ENCODE results near the gene SORL1-AS1.

SORL1-AS1 gene

GRCh38 chr11:121450401-121450800 is 2.4 kb downstream of the SORL1-AS1 start:
- TF ChIP-seq CREB1 (IDR thresholded peaks at IDR 0.05; ENCODE audit: low read depth) = no peak
- TF ChIP-seq RAD21 (IDR thresholded peaks at IDR 0.05; ENCODE audit: low read depth) = no peak
- TF ChIP-seq REST (IDR thresholded peaks at IDR 0.05; ENCODE audit: low read depth) = no peak
- no peak for TF ChIP-seq TCF12 (IDR thresholded peaks at IDR 0.05; ENCODE audit: low read depth)
- no peak for TF ChIP-seq EP300 (IDR thresholded peaks at IDR 0.05; ENCODE audit: borderline replicate concordance)
- no peak for TF ChIP-seq YY1 (IDR thresholded peaks at IDR 0.05; ENCODE audit: low read depth)
- TF ChIP-seq NFIC (IDR thresholded peaks at IDR 0.05) = no peak
- no peak for TF ChIP-seq USF1 (IDR thresholded peaks at IDR 0.05)
- TF ChIP-seq CEBPB (IDR thresholded peaks at IDR 0.05) = no peak
- no peak for TF ChIP-seq EGR1 (IDR thresholded peaks at IDR 0.05)
- TF ChIP-seq TAF1 (IDR thresholded peaks at IDR 0.05; ENCODE audit: low read depth) = no peak
- no peak for TF ChIP-seq FOXM1 (IDR thresholded peaks at IDR 0.05; ENCODE audit: borderline replicate concordance, low read depth)
- no peak for TF ChIP-seq ZBTB7A (IDR thresholded peaks at IDR 0.05; ENCODE audit: low read depth)
- TF ChIP-seq MAX (IDR thresholded peaks at IDR 0.05) = no peak
- no peak for TF ChIP-seq TEAD4 (IDR thresholded peaks at IDR 0.05)

- TF ChIP-seq FOXM1 (IDR thresholded peaks at IDR 0.05; ENCODE audit: borderline replicate concordance, low read depth) = no peak
Observed at GRCh38 chr11:121449626-121450025, 3.1 kb downstream of the SORL1-AS1 start.

GRCh38 chr11:121449123-121449522 is 3.6 kb downstream of the SORL1-AS1 start:
- TF ChIP-seq TCF12 (IDR thresholded peaks at IDR 0.05; ENCODE audit: low read depth) = no peak
- no peak for TF ChIP-seq MAX (IDR thresholded peaks at IDR 0.05)
- no peak for TF ChIP-seq CREB1 (IDR thresholded peaks at IDR 0.05; ENCODE audit: low read depth)
- no peak for TF ChIP-seq CEBPB (IDR thresholded peaks at IDR 0.05)
- no peak for TF ChIP-seq TAF1 (IDR thresholded peaks at IDR 0.05; ENCODE audit: low read depth)
- no peak for TF ChIP-seq TEAD4 (IDR thresholded peaks at IDR 0.05)
- TF ChIP-seq YY1 (IDR thresholded peaks at IDR 0.05; ENCODE audit: low read depth) = no peak
- no peak for TF ChIP-seq FOXM1 (IDR thresholded peaks at IDR 0.05; ENCODE audit: borderline replicate concordance, low read depth)
- no peak for TF ChIP-seq ZBTB7A (IDR thresholded peaks at IDR 0.05; ENCODE audit: low read depth)
- no peak for TF ChIP-seq RAD21 (IDR thresholded peaks at IDR 0.05; ENCODE audit: low read depth)
- TF ChIP-seq EGR1 (IDR thresholded peaks at IDR 0.05) = no peak
- TF ChIP-seq USF1 (IDR thresholded peaks at IDR 0.05) = no peak
- no peak for TF ChIP-seq NFIC (IDR thresholded peaks at IDR 0.05)
- TF ChIP-seq EP300 (IDR thresholded peaks at IDR 0.05; ENCODE audit: borderline replicate concordance) = no peak
- no peak for TF ChIP-seq REST (IDR thresholded peaks at IDR 0.05; ENCODE audit: low read depth)

GRCh38 chr11:121448431-121448941 is 4.3 kb downstream of the SORL1-AS1 start:
- TF ChIP-seq USF1 (IDR thresholded peaks at IDR 0.05) (no peak), MAX (IDR thresholded peaks at IDR 0.05) (no peak), TAF1 (IDR thresholded peaks at IDR 0.05; ENCODE audit: low read depth) (no peak), CREB1 (IDR thresholded peaks at IDR 0.05; ENCODE audit: low read depth) (no peak), CEBPB (IDR thresholded peaks at IDR 0.05) (no peak)

GRCh38 chr11:121448011-121448410 is 4.8 kb downstream of the SORL1-AS1 start:
- no peak for TF ChIP-seq EP300 (IDR thresholded peaks at IDR 0.05; ENCODE audit: borderline replicate concordance)
- TF ChIP-seq REST (IDR thresholded peaks at IDR 0.05; ENCODE audit: low read depth) = no peak
- no peak for TF ChIP-seq RAD21 (IDR thresholded peaks at IDR 0.05; ENCODE audit: low read depth)
- no peak for TF ChIP-seq ZBTB7A (IDR thresholded peaks at IDR 0.05; ENCODE audit: low read depth)
- TF ChIP-seq CEBPB (IDR thresholded peaks at IDR 0.05) = no peak
- TF ChIP-seq USF1 (IDR thresholded peaks at IDR 0.05) = no peak
- no peak for TF ChIP-seq EGR1 (IDR thresholded peaks at IDR 0.05)
- TF ChIP-seq CREB1 (IDR thresholded peaks at IDR 0.05; ENCODE audit: low read depth) = no peak
- no peak for TF ChIP-seq TAF1 (IDR thresholded peaks at IDR 0.05; ENCODE audit: low read depth)
- no peak for TF ChIP-seq FOXM1 (IDR thresholded peaks at IDR 0.05; ENCODE audit: borderline replicate concordance, low read depth)
- no peak for TF ChIP-seq YY1 (IDR thresholded peaks at IDR 0.05; ENCODE audit: low read depth)
- no peak for TF ChIP-seq TCF12 (IDR thresholded peaks at IDR 0.05; ENCODE audit: low read depth)
- no peak for TF ChIP-seq TEAD4 (IDR thresholded peaks at IDR 0.05)
- TF ChIP-seq NFIC (IDR thresholded peaks at IDR 0.05) = no peak
- TF ChIP-seq MAX (IDR thresholded peaks at IDR 0.05) = no peak
